ENCODE results near the gene DIPK1B. TPM values are rescaled to one million over a fixed set of nuclear protein-coding genes. Genes with fewer than 3 reads are reported as not detected.

The DIPK1B gene
- total and polyA plus RNA-seq, 4 donors: 1.1 to 13.6 (median 6.1) TPM

GRCh38 chr9:136694872-136695247, 17.5 kb upstream of the DIPK1B start:
- intact Hi-C loops (cut with DNase I): no loop called here
- H3K27ac ChIP-seq (ENCODE audit: low read depth in 1 of 2, low read length in 2 of 2): no peak overlapping the region
- 90 to 92% methylated on average over 11 of the region's 11 CpGs for WGBS, 2 donors
- ATAC-seq (ENCODE audit: low FRiP score) (no peak), DNase-seq (no peak)
- H3K27me3 ChIP-seq (ENCODE audit: control insufficient read depth in 1 of 2, insufficient read depth in 2 of 2, low read length in 1 of 2): no peaks in the 10 kb centered on the region
- no peaks in the 10 kb centered on the region for H3K4me1 ChIP-seq (ENCODE audit: control insufficient read depth in 1 of 2, insufficient read depth in 2 of 2, low read length in 2 of 2)
- H3K36me3 ChIP-seq (ENCODE audit: control insufficient read depth in 1 of 2, insufficient read depth in 2 of 2, low read length in 1 of 2): no peaks in the 10 kb centered on the region
- H3K4me3 ChIP-seq (ENCODE audit: low read length in 2 of 2): no peak overlapping the region
- no peaks in the 10 kb centered on the region for H3K9me3 ChIP-seq (ENCODE audit: control insufficient read depth, low read length)

- intact Hi-C loops (cut with DNase I): no loop called here
- Histone ChIP-seq H3K27me3 (ENCODE audit: control insufficient read depth in 1 of 2, insufficient read depth in 2 of 2, low read length in 1 of 2) (no peaks in the 10 kb centered on the region), H3K27ac (ENCODE audit: low read depth in 1 of 2, low read length in 2 of 2) (no peak overlapping the region), H3K4me3 (ENCODE audit: low read length in 2 of 2) (no peak overlapping the region), H3K4me1 (ENCODE audit: control insufficient read depth in 1 of 2, insufficient read depth in 2 of 2, low read length in 2 of 2) (no peaks in the 10 kb centered on the region), H3K36me3 (ENCODE audit: control insufficient read depth in 1 of 2, insufficient read depth in 2 of 2, low read length in 1 of 2) (no peaks in the 10 kb centered on the region), H3K9me3 (ENCODE audit: control insufficient read depth, low read length) (no peaks in the 10 kb centered on the region)
- DNase-seq (no peak), ATAC-seq (ENCODE audit: low FRiP score) (no peak)
- 72 to 73% methylated on average over 10 of the region's 10 CpGs for WGBS, 2 donors
These were observed 16.9 kb upstream of the DIPK1B start for GRCh38 chr9:136695435-136695895.

- Histone ChIP-seq H3K27me3 (ENCODE audit: control insufficient read depth in 1 of 2, insufficient read depth in 2 of 2, low read length in 1 of 2) (no peaks in the 10 kb centered on the region), H3K9me3 (ENCODE audit: control insufficient read depth, low read length) (no peaks in the 10 kb centered on the region), H3K36me3 (ENCODE audit: control insufficient read depth in 1 of 2, insufficient read depth in 2 of 2, low read length in 1 of 2) (no peaks in the 10 kb centered on the region), H3K4me1 (ENCODE audit: control insufficient read depth in 1 of 2, insufficient read depth in 2 of 2, low read length in 2 of 2) (no peaks in the 10 kb centered on the region), H3K27ac (ENCODE audit: low read depth in 1 of 2, low read length in 2 of 2) (no peak overlapping the region), H3K4me3 (ENCODE audit: low read length in 2 of 2) (no peak overlapping the region)
- intact Hi-C loops (cut with DNase I): no loop called here
- WGBS, 2 donors: 85 to 89% methylated on average over 23 of the region's 23 CpGs
- no peak for DNase-seq
- no peak for ATAC-seq (ENCODE audit: low FRiP score)
These were observed 16.4 kb upstream of the DIPK1B start for GRCh38 chr9:136695955-136696354.

GRCh38 chr9:136696502-136696901, 15.9 kb upstream of the DIPK1B start:
- no peak for DNase-seq
- intact Hi-C loops (cut with DNase I): no loop called here

GRCh38 chr9:136697146-136697820, 15.1 kb upstream of the DIPK1B start:
- intact Hi-C loops (cut with DNase I): no loop called here
- Histone ChIP-seq H3K4me3 (ENCODE audit: low read length in 2 of 2) (no peak overlapping the region), H3K27me3 (ENCODE audit: control insufficient read depth in 1 of 2, insufficient read depth in 2 of 2, low read length in 1 of 2) (no peaks in the 10 kb centered on the region), H3K36me3 (ENCODE audit: control insufficient read depth in 1 of 2, insufficient read depth in 2 of 2, low read length in 1 of 2) (no peaks in the 10 kb centered on the region), H3K4me1 (ENCODE audit: control insufficient read depth in 1 of 2, insufficient read depth in 2 of 2, low read length in 2 of 2) (no peaks in the 10 kb centered on the region), H3K9me3 (ENCODE audit: control insufficient read depth, low read length) (no peaks in the 10 kb centered on the region), H3K27ac (ENCODE audit: low read depth in 1 of 2, low read length in 2 of 2) (no peak overlapping the region)
- DNase-seq (no peak), ATAC-seq (ENCODE audit: low FRiP score) (no peak)
- WGBS, 2 donors: 55 to 64% methylated on average over 23 of the region's 23 CpGs

More at GRCh38 chr9:136696502-136696901, 15.9 kb upstream of the DIPK1B start:
- no peaks in the 10 kb centered on the region for H3K4me1 ChIP-seq (ENCODE audit: control insufficient read depth in 1 of 2, insufficient read depth in 2 of 2, low read length in 2 of 2)
- 76 to 79% methylated on average over 6 to 9 of the region's 9 CpGs for WGBS, 2 donors
- H3K27ac ChIP-seq (ENCODE audit: low read depth in 1 of 2, low read length in 2 of 2): no peak overlapping the region
- ATAC-seq (ENCODE audit: low FRiP score): no peak
- H3K9me3 ChIP-seq (ENCODE audit: control insufficient read depth, low read length): no peaks in the 10 kb centered on the region
- H3K27me3 ChIP-seq (ENCODE audit: control insufficient read depth in 1 of 2, insufficient read depth in 2 of 2, low read length in 1 of 2): no peaks in the 10 kb centered on the region
- no peaks in the 10 kb centered on the region for H3K36me3 ChIP-seq (ENCODE audit: control insufficient read depth in 1 of 2, insufficient read depth in 2 of 2, low read length in 1 of 2)
- no peak overlapping the region for H3K4me3 ChIP-seq (ENCODE audit: low read length in 2 of 2)

GRCh38 chr9:136697821-136698526, 14.4 kb upstream of the DIPK1B start:
- Histone ChIP-seq H3K36me3 (ENCODE audit: control insufficient read depth in 1 of 2, insufficient read depth in 2 of 2, low read length in 1 of 2) (no peaks in the 10 kb centered on the region), H3K27me3 (ENCODE audit: control insufficient read depth in 1 of 2, insufficient read depth in 2 of 2, low read length in 1 of 2) (no peaks in the 10 kb centered on the region), H3K9me3 (ENCODE audit: control insufficient read depth, low read length) (no peaks in the 10 kb centered on the region), H3K4me1 (ENCODE audit: control insufficient read depth in 1 of 2, insufficient read depth in 2 of 2, low read length in 2 of 2) (no peaks in the 10 kb centered on the region), H3K27ac (ENCODE audit: low read depth in 1 of 2, low read length in 2 of 2) (no peak overlapping the region), H3K4me3 (ENCODE audit: low read length in 2 of 2) (no peak overlapping the region)
- 65% methylated on average over 19 to 20 of the region's 20 CpGs for WGBS, 2 donors
- ATAC-seq (ENCODE audit: low FRiP score) (no peak), DNase-seq (no peak)
- intact Hi-C loops (cut with DNase I): no loop called here

- no peak for ATAC-seq (ENCODE audit: low FRiP score)
- intact Hi-C loops (cut with DNase I): no loop called here
- no peaks in the 10 kb centered on the region for H3K27me3 ChIP-seq (ENCODE audit: control insufficient read depth in 1 of 2, insufficient read depth in 2 of 2, low read length in 1 of 2)
These were observed 13.6 kb upstream of the DIPK1B start for GRCh38 chr9:136698635-136699246.

GRCh38 chr9:136700304-136700703, 12.1 kb upstream of the DIPK1B start:
- Histone ChIP-seq H3K27me3 (ENCODE audit: control insufficient read depth in 1 of 2, insufficient read depth in 2 of 2, low read length in 1 of 2) (no peaks in the 10 kb centered on the region), H3K36me3 (ENCODE audit: control insufficient read depth in 1 of 2, insufficient read depth in 2 of 2, low read length in 1 of 2) (no peaks in the 10 kb centered on the region), H3K9me3 (ENCODE audit: control insufficient read depth, low read length) (no peaks in the 10 kb centered on the region), H3K4me1 (ENCODE audit: control insufficient read depth in 1 of 2, insufficient read depth in 2 of 2, low read length in 2 of 2) (no peaks in the 10 kb centered on the region), H3K27ac (ENCODE audit: low read depth in 1 of 2, low read length in 2 of 2) (no peak overlapping the region), H3K4me3 (ENCODE audit: low read length in 2 of 2) (no peak overlapping the region)
- DNase-seq: no peak
- intact Hi-C loops (cut with DNase I): no loop called here
- WGBS, 2 donors: 36 to 43% methylated on average over 13 of the region's 13 CpGs
- no peak for ATAC-seq (ENCODE audit: low FRiP score)

More at GRCh38 chr9:136698635-136699246, 13.6 kb upstream of the DIPK1B start:
- H3K27ac ChIP-seq (ENCODE audit: low read depth in 1 of 2, low read length in 2 of 2): no peak overlapping the region
- 83 to 89% methylated on average over 10 to 11 of the region's 11 CpGs for WGBS, 2 donors
- H3K4me3 ChIP-seq (ENCODE audit: low read length in 2 of 2): no peak overlapping the region
- H3K36me3 ChIP-seq (ENCODE audit: control insufficient read depth in 1 of 2, insufficient read depth in 2 of 2, low read length in 1 of 2): no peaks in the 10 kb centered on the region
- no peak for DNase-seq
- no peaks in the 10 kb centered on the region for H3K4me1 ChIP-seq (ENCODE audit: control insufficient read depth in 1 of 2, insufficient read depth in 2 of 2, low read length in 2 of 2)
- no peaks in the 10 kb centered on the region for H3K9me3 ChIP-seq (ENCODE audit: control insufficient read depth, low read length)

All from aorta (tissue), 5 donors.